GM13977 (cell line): Measurements from ENCODE around the gene LGR4.
"Not testable (repeated sequence)": the region's sequence is repeated elsewhere in the genome, so short reads cannot be mapped to it uniquely, and the experiment has no call there.

Experiments
- DNase-seq: peaks from one replicate; pipeline ENCODE4 v3.0.0; 2012; ENCODE audit warnings: low spot score
- in situ Hi-C: fragments of 300-500 bp; cut with MboI; formaldehyde crosslinking; loops from one replicate; pipeline ENCODE4 v1.12.0; 2022; ENCODE audit warnings: low sequenced_read_pairs, low pct_unique_long_range_greater_than_20kb, mixed read lengths, inconsistent platforms; ENCODE audit not compliant: unreplicated experiment
- TF ChIP-seq, protein P1 (sequence below): IDR thresholded peaks from 2 replicates; pipeline ENCODE4 v1.5.1; 2012; ENCODE audit warnings: mild to moderate bottlenecking, control low read depth; ENCODE audit not compliant: insufficient read depth; ENCODE audit errors: extremely low read depth, missing control alignments

Gene LGR4

DNA sequence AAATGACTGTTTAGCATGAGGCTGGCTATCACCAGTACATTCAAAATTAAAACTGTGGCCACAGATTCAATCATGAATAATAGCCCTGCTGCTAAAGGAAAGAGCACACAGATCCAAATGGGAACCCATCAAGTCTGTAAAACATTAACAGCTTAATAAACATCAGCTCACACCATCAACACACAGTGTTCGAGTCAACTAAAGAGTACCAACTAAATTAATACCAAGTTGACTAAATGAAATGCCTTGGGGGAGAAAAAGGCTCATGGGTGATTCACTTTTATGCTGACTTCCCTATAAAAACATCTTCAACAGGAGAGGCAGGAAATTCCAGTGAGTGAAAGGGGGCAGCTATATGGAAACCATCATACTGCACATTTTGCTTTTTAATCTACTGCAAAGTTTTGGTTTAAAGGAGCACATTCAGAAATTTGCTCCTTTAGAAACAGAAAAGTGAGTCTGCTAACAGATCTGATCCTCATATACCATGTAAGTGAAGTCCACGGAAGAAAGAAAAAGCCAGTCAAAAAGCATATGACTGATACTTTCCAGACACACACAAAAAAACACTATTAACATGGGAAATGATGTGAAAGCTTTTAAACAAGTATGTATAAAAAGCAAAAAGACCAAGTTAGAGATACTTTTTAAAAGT is 16.3 kb downstream of the LGR4 start:
- in situ Hi-C loops, result no loop called here

DNA sequence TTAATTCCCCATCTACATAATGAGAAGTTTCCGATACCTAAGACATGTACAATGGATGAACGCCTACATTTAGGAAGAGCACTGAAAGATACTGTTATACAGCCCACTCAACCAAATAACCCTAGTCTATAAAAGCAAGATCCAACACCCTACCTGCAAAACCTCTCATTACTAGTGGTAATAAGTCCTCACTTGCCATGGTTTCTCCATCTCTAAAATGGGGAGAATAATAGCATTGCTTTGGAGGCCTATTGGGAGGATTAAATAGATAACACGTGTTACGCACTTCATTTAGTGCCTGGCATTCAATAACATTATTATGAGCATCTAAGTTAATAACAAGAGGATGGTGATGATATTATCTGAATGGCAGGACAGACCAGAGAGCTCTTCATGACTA is 16.9 kb downstream of the LGR4 start:
- in situ Hi-C loops, result no loop called here
- TF ChIP-seq, protein P1, sequence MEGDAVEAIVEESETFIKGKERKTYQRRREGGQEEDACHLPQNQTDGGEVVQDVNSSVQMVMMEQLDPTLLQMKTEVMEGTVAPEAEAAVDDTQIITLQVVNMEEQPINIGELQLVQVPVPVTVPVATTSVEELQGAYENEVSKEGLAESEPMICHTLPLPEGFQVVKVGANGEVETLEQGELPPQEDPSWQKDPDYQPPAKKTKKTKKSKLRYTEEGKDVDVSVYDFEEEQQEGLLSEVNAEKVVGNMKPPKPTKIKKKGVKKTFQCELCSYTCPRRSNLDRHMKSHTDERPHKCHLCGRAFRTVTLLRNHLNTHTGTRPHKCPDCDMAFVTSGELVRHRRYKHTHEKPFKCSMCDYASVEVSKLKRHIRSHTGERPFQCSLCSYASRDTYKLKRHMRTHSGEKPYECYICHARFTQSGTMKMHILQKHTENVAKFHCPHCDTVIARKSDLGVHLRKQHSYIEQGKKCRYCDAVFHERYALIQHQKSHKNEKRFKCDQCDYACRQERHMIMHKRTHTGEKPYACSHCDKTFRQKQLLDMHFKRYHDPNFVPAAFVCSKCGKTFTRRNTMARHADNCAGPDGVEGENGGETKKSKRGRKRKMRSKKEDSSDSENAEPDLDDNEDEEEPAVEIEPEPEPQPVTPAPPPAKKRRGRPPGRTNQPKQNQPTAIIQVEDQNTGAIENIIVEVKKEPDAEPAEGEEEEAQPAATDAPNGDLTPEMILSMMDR, result no peak
- DNase-seq, result no peak

More for the DNA sequence above, 16.3 kb downstream of the LGR4 start:
- TF ChIP-seq, protein P1, result no peak
- DNase-seq, result no peak

DNA sequence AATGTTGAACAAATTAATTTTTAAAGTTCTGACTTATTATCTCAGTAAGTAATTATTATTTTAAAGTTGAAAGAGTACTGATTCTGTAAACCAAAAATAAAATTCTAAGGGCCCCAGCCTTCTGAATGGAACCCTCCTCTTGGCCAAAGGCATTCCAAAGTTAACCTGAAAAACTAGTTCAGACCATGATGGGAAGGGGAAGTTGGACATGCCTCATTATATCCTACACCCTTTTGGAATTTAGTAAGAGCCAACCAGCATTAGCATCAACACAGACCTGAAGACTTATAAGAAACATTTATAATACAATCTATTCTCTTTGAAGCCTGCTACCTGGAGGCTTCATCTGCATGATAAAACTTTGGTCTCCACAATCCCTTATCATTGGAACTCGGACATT is 18.9 kb downstream of the LGR4 start:
- in situ Hi-C loops, result no loop called here
- no peak for DNase-seq
- TF ChIP-seq, protein P1, result no peak

DNA sequence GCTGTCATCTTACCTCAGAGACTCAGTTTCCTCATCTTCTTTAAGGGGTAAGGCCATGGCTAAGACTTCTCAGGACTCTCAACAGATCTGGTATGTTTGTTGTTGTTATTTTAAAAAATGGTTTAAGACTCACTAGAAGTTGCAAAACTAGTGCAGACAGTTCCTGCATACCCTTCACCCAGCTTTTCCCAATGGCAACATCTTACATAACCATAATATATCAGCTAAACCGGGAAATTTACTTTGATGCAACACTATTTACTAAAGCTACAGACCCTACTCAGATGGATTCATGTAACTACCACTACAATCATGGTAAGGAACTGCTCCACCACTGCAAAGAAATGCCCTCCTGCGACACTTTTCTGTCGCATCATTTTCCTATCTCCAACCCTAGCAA is 20.4 kb downstream of the LGR4 start:
- in situ Hi-C loops, result no loop called here
- TF ChIP-seq, protein P1, result no peak
- no peak for DNase-seq

DNA sequence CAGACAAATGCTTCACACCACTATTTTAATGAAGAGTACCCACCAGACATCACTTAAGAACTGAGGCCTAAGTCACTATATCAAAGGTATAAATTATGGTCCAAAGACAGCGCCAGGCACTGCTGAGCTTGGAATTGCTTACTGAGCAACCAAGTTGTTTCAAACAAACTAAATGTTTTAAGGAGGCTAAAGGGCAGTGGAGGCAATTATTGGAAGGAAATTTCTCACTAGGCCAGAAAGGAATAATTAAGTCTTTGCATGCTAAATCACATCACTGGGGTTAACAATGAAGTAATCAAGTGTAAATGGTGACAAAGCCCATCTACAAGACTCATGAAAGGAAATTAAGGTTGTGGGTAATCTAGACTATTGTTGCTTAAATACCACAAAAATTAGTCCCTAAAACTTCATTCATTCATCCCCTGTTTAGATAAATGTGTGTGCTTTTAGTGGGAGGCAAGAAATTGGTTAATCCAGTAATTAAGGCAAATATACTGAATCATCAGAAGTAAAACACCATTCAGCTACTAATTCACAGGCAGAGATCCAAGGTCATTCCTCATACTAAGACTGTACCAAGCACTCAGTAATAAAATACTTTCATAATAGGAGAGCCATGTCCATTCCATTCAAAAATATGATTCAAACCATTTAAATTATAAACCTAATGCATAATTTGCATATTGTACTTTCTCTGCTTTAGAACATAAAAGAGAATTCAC is 21.2 kb downstream of the LGR4 start:
- TF ChIP-seq, protein P1, result no peak
- in situ Hi-C loops, result no loop called here
- no peak for DNase-seq

GRCh38 chr11:27448184-27448540 is 24.4 kb downstream of the LGR4 start:
- in situ Hi-C loops, DNase-seq: not testable (repeated sequence)
